Endothelial cell of umbilical vein (primary cell): ENCODE results near the gene NCK1. TPM values are rescaled to one million over a fixed set of nuclear protein-coding genes. Genes with fewer than 3 reads are reported as not detected.

Experiments
- BruUV-seq: library from RNA; stranded (reverse); fragments of 400-500 nt; replicated peaks from 2 replicates; lab custom pipeline; 2021; lab: Mats Ljungman, UMichigan
- CTCF ChIA-PET: fragments of 300-600, 350-600 bp; sonication (Branson Sonifier 250); formaldehyde crosslinking; loops from one replicate; lab custom pipeline; 2021; ENCODE audit warnings: antibody characterized with exemption, inconsistent platforms; lab: Charles Lee
- POLR2A ChIA-PET: fragments of 300-600, 350-600 bp; sonication (Branson Sonifier 250); formaldehyde crosslinking; loops from one replicate; lab custom pipeline; 2021; ENCODE audit warnings: antibody characterized with exemption, inconsistent platforms; lab: Charles Lee
- DNase-seq: peaks from one replicate; pipeline ENCODE4 v3.0.0-alpha.2; 2011; ENCODE audit warnings: low read depth, low spot score
- FAIRE-seq: peaks from 2 replicates; lab custom pipeline; 2011; peaks lifted over from hg19 to GRCh38; lab: Jason Lieb, UNC
- H2AFZ ChIP-seq: 2 replicates; pipeline ENCODE4 v1.6.0; 2012; ENCODE audit warnings: low read depth, low read length, control low read depth, inconsistent platforms
- H3K27ac ChIP-seq: 2 replicates; pipeline ENCODE4 v1.5.1; 2011; ENCODE audit warnings: low read depth, mild to moderate bottlenecking, control low read depth, low read length, moderate library complexity; ENCODE audit not compliant: insufficient read depth
- H3K27me3 ChIP-seq, 2 experiments: 2 replicates each; pipeline versions ENCODE4 v1.6.0 to v1.6.1; 2011; ENCODE audit warnings: low read length in 2 of 2, mixed read lengths in 1 of 2; ENCODE audit not compliant: control insufficient read depth in 2 of 2, insufficient read depth in 2 of 2
- H3K36me3 ChIP-seq, 2 experiments: 2 replicates in 1 of 2; 3 replicates in 1 of 2; pipeline ENCODE4 v1.5.1; 2011; ENCODE audit warnings: low read length in 2 of 2, mild to moderate bottlenecking in 1 of 2, moderate library complexity in 1 of 2; ENCODE audit not compliant: control insufficient read depth in 2 of 2, insufficient read depth in 2 of 2; ENCODE audit errors: extremely low read depth in 1 of 2
- H3K4me1 ChIP-seq: 3 replicates; pipeline ENCODE4 v1.5.1; 2011; ENCODE audit warnings: mild to moderate bottlenecking, low read length; ENCODE audit not compliant: control insufficient read depth, insufficient read depth; ENCODE audit errors: extremely low read depth
- H3K4me2 ChIP-seq: 2 replicates; pipeline ENCODE4 v1.6.1; 2011; ENCODE audit warnings: low read length, control low read depth, mixed read lengths; ENCODE audit not compliant: insufficient read depth
- H3K4me3 ChIP-seq, 3 experiments: fragments of 200-600 bp in 1 of 3; sonication (generic), shearing (Covaris generic) in 1 of 3; replicated peaks in 1 of 3; 2 replicates each; pipeline ENCODE4 v1.5.1; 2011 to 2016; ENCODE audit warnings: control low read depth in 3 of 3, low read length in 3 of 3, mild to moderate bottlenecking in 2 of 3, inconsistent platforms in 1 of 3, low read depth in 1 of 3, moderate library complexity in 1 of 3; ENCODE audit not compliant: insufficient read depth in 1 of 3
- H3K79me2 ChIP-seq: 2 replicates; pipeline ENCODE4 v1.6.0; 2012; ENCODE audit warnings: low read length, inconsistent platforms; ENCODE audit not compliant: control insufficient read depth, insufficient read depth
- H3K9ac ChIP-seq: replicated peaks from 2 replicates; pipeline ENCODE3; 2011; ENCODE audit warnings: low read length, control low read depth; ENCODE audit not compliant: insufficient read depth; ENCODE audit errors: extremely low read depth
- H3K9me1 ChIP-seq: replicated peaks from 3 replicates; pipeline ENCODE4 v1.6.0; 2011; ENCODE audit warnings: mild to moderate bottlenecking, low read length; ENCODE audit not compliant: control insufficient read depth, insufficient read depth; ENCODE audit errors: extremely low read depth
- H3K9me3 ChIP-seq: replicated peaks from 2 replicates; pipeline ENCODE4 v1.5.1; 2012; ENCODE audit warnings: low read length, inconsistent platforms; ENCODE audit not compliant: control insufficient read depth, insufficient read depth
- H4K20me1 ChIP-seq: replicated peaks from 2 replicates; pipeline ENCODE3; 2011; ENCODE audit warnings: mild to moderate bottlenecking, low read length; ENCODE audit not compliant: control insufficient read depth, insufficient read depth; ENCODE audit errors: extremely low read depth
- EZH2 ChIP-seq: IDR thresholded peaks from 2 replicates; pipeline ENCODE4 v1.6.1; 2012; ENCODE audit warnings: borderline replicate concordance, low read depth, mild to moderate bottlenecking, moderate library complexity, low read length, inconsistent platforms; ENCODE audit not compliant: severe bottlenecking
- FOS ChIP-seq: IDR thresholded peaks from 2 replicates; pipeline ENCODE4 v1.6.1; 2011; ENCODE audit warnings: mild to moderate bottlenecking, low read length, moderate library complexity, borderline replicate concordance; ENCODE audit not compliant: insufficient read depth
- GATA2 ChIP-seq: IDR thresholded peaks from 2 replicates; pipeline ENCODE4 v1.7.0; 2011; ENCODE audit warnings: low read depth, mild to moderate bottlenecking, moderate library complexity, mixed read lengths, low read length; ENCODE audit not compliant: insufficient read length, insufficient read depth
- JUN ChIP-seq: IDR thresholded peaks from 2 replicates; pipeline ENCODE4 v1.6.1; 2011; ENCODE audit warnings: borderline replicate concordance, low read depth; ENCODE audit not compliant: insufficient read length, insufficient read depth
- MYC ChIP-seq: IDR thresholded peaks from one replicate; pipeline ENCODE4 v1.6.1; 2011; ENCODE audit warnings: mild to moderate bottlenecking, low read depth, low read length
- POLR2A ChIP-seq: IDR thresholded peaks from 2 replicates; pipeline ENCODE4 v1.6.1; 2012; ENCODE audit warnings: low read depth, mild to moderate bottlenecking, control low read depth, low read length
- POLR2AphosphoS5 ChIP-seq: IDR thresholded peaks from 2 replicates; pipeline ENCODE4 v1.6.1; 2012; ENCODE audit warnings: low read depth, mild to moderate bottlenecking, control low read depth, low read length, moderate library complexity; ENCODE audit not compliant: insufficient read depth
- dilution Hi-C: fragments of 300-500 bp; cut with MboI; formaldehyde crosslinking; loops from one replicate; pipeline ENCODE4 v1.15.0; 2019; ENCODE audit warnings: low sequenced_read_pairs; ENCODE audit not compliant: extremely low pct_ligation_motif_present
- intact Hi-C: fragments of 100-400 bp; cut with micrococcal nuclease; formaldehyde crosslinking; loops from one replicate; pipeline ENCODE4 v1.10.0; 2022
- polyA plus RNA-seq, 4 experiments: library from polyadenylated mRNA; depleted of rRNA in 3 of 4; stranded (reverse) in 3 of 4; unstranded in 1 of 4; fragments of >200 nt; gene quantifications; 2 replicates each; pipeline versions ENCODE4 v1.2.1 to v1.2.3, GENCODE V29; 2011 to 2012; ENCODE audit warnings: missing spikeins in 1 of 4
- total RNA-seq: library from RNA; stranded (reverse); gene quantifications from 2 replicates; pipeline ENCODE4 v1.2.3, GENCODE V29; 2021
- TF ChIP-seq, protein P1 (sequence below): IDR thresholded peaks from 2 replicates; pipeline ENCODE4 v1.6.1; 2011; ENCODE audit not compliant: insufficient read depth, insufficient read length
- TF ChIP-seq, protein P2 (sequence below), 2 donors: IDR thresholded peaks; 1 replicate in 1 of 2; 2 replicates in 1 of 2; pipeline ENCODE4 v1.5.1; 2011; ENCODE audit warnings: low read length in 2 of 2, mild to moderate bottlenecking in 2 of 2, moderate library complexity in 2 of 2, control low read depth in 1 of 2, inconsistent platforms in 1 of 2, low read depth in 1 of 2; ENCODE audit not compliant: insufficient read depth in 1 of 2; ENCODE audit errors: extremely low read depth in 1 of 2

NCK1 gene
- total and polyA plus RNA-seq, 2 donors (not counting 3 experiments of a cell fraction or from before 2014, with no cell fraction given), result 19.3 to 52.2 TPM

DNA sequence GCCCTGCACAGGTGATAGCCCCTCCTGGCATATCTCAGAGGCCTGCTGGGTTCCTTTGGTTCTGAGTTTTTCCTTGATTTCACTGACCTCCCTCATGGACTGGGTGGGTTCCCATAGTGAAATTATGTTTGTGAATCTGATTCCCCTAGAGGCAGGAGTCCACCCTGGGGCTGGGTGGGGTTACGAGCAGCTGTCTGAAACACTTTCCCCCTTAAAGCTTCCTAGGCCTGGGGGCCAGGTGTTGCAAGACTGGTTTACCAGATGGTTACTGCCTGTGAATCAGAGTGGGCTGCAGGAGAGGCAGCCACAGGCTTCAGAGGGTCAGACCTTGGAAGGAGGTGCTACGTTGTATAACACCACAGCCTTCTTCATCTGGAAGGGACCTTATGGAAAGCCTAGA lies 130.1 kb downstream of the NCK1 start:
- Histone ChIP-seq H3K9me3 (no peaks in the 10 kb centered on the region), H3K36me3 (no peaks in the 10 kb centered on the region), H4K20me1 (no peaks in the 10 kb centered on the region), H3K9ac (no peak overlapping the region), H3K9me1 (no peaks in the 10 kb centered on the region), H3K27me3 (no peaks in the 10 kb centered on the region), H3K27ac (no peak overlapping the region), H3K79me2 (no peaks in the 10 kb centered on the region), H3K4me3 (no peak overlapping the region), H3K4me2 (no peak overlapping the region), H2AFZ (no peak overlapping the region), H3K4me1 (peaks cover 15% of the 10 kb centered on the region)
- BruUV-seq, result no TSS peak
- POLR2A ChIA-PET, result no interaction called here
- CTCF ChIA-PET, result interaction anchor here (1.2 kb wide), 1 partner anchor 22 kb away, joined by 4 read pairs; no protein-coding TSS in a partner anchor
- DNase-seq, result no peak
- FAIRE-seq, result no peak
- TF ChIP-seq MYC (no peak), EZH2 (no peak), POLR2A (no peak), JUN (no peak), POLR2AphosphoS5 (no peak), GATA2 (no peak), FOS (no peak)
- TF ChIP-seq, protein P1, sequence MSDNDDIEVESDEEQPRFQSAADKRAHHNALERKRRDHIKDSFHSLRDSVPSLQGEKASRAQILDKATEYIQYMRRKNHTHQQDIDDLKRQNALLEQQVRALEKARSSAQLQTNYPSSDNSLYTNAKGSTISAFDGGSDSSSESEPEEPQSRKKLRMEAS, result no peak
- TF ChIP-seq, protein P2, sequence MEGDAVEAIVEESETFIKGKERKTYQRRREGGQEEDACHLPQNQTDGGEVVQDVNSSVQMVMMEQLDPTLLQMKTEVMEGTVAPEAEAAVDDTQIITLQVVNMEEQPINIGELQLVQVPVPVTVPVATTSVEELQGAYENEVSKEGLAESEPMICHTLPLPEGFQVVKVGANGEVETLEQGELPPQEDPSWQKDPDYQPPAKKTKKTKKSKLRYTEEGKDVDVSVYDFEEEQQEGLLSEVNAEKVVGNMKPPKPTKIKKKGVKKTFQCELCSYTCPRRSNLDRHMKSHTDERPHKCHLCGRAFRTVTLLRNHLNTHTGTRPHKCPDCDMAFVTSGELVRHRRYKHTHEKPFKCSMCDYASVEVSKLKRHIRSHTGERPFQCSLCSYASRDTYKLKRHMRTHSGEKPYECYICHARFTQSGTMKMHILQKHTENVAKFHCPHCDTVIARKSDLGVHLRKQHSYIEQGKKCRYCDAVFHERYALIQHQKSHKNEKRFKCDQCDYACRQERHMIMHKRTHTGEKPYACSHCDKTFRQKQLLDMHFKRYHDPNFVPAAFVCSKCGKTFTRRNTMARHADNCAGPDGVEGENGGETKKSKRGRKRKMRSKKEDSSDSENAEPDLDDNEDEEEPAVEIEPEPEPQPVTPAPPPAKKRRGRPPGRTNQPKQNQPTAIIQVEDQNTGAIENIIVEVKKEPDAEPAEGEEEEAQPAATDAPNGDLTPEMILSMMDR (IDR thresholded peaks at IDR 0.05; ENCODE audit: extremely low read depth in 1 of 2, insufficient read depth in 1 of 2, low read depth in 1 of 2, low read length in 2 of 2), result no peak
- intact Hi-C loops, result no loop called here
- dilution Hi-C loops, result no loop called here
